ENCODE measurements around the gene PPIE.
"Not testable (repeated sequence)": the region's sequence is repeated elsewhere in the genome, so short reads cannot be mapped to it uniquely, and the experiment has no call there.

PPIE gene

DNA sequence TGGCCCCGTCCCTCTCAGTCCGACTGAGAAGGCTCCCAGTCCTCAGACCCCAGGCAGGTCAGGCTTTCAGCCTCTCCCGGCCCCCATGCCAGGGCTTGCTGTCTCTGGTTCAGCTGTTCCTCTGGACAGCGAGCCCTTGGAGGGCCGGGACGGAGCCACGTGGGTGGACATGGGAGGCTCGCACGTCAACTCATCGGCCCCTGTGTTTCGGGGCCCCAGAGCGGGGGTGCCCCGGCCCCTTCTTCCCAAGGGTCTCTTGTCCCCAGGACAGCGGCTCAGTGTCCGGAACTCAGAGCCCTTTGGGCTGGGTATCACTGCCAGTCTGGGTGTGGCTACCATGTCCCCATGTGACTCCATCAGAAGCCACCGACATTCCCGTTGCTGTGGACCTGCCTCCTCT, 39.2 kb downstream of the PPIE start:
- DNase-seq (ENCODE audit: low read depth) = not testable (repeated sequence)

DNA sequence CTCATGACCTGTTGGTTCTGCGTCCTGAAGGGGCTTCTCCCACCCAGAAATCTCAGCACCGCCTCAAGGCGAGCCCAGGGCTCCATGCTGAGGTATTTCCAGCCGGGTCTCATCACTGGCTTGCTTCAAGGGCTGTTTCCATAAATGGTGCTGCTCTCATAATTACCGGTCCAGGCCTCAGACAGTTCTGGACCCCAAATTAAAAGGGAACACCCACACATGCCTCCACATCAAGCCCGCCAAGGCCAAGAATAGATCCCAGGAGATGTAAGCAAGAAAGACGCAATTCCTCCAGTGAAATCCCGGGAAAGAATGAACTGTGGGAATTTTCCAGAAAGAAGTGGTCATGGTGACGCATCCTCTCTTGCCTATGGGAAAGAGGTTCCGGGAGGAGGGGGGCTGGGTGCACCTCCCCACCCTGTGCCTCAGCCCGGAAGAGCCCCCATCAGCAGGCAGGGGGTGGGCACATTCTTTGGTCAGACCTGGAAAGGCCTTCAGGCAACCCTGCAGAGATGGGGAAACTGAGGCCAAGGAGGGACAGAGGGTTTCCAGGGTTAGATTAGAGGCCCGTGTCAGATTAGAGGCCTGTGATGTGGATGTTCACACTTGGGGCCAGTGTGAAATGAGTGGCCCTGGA, 39.9 kb downstream of the PPIE start:
- not testable (repeated sequence) for DNase-seq (ENCODE audit: low read depth)

DNA sequence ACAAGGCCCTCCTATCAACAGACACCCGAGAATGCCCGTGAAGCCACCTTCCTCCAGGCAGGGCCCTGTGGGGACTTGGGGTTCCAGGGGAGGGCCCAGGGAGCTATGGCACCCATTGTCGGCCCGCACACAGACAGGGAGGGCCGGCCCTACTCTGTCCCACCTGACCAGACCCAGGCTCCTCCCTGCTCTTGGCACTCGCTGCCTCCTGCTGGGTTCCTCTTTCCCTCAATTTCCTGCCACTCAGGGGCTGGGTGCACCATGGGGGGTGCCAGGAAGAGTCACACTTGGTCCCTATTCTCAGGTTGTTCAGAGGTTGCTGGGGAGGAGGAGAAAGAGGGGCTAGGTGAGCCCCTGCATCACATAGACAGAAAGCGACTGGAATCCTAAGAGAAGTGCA, 40.5 kb downstream of the PPIE start:
- no peak for DNase-seq (ENCODE audit: low read depth)

DNA sequence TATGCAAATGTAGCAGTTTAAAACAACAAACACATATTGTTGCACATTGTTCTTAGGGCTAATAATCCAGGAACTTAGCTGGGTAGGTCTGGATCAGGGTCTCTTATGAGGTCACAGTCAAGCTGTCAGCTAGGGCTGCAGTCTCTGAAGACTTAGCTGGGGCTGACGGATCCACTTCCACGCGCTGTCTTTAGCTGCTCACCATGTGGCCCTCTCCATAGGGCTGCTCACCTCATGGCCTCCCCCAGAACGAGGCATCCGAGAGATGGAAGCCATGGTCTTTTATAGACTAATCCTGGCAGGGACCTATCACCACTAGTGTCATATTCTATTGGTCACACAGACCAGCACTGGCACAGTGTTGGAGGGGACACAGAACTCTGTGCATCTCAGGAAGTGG, 41.1 kb downstream of the PPIE start:
- no peak for DNase-seq (ENCODE audit: low read depth)

DNA sequence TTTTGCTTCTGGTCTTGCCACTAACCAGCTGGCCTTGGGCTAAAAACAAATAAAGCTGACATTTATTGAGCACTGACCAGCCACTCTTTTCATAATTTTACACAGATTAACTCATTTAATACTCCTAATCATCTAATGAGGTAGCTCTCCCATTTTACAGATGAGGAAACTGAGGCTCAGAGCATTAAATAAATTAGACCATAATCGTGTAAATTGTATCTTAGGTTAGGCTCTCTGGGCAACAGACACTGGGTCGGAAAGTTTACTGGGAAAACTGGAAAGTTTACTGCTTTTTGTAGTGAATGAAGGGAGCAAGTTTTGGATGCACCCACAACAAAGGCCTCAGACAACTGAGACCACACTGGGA, 42.6 kb downstream of the PPIE start:
- DNase-seq (ENCODE audit: low read depth) = no peak

DNA sequence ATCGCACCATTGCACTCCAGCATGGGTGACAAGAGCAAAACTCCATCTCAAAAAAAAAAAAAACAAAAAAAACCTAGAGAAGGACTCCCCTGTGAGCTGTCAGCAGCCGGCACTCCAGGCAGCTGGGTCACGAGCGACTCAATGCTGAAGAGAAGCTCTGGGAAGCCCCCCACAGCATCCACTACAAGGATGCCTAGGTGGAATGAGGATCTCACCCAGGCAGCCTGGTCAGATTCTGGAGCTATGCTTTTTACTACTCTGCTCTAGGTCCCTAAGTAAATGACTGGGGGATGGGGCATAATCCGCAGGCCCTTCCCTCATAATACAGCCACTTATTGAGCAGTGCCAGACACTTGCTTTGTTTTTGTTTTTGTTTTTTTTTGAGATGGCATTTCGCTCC, 43.4 kb downstream of the PPIE start:
- no peak for DNase-seq (ENCODE audit: low read depth)

DNA sequence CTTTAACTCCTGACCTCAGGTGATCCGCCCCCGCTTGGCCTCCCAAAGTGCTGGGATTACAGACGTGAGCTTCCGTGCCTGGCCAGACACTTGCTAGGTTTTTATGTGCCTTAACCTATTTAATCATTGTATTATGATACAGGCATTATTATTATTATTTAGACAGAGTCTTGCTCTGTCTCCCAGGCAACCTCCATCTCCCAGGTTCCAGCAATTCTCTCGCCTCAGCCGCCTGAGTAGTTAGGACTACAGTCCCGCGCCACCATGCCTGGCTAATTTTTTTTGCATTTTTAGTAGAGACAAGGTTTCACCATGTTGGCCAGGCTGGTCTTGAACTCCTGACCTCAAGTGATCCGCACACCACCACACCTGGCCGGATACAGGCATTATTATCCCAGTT, 44.0 kb downstream of the PPIE start:
- not testable (repeated sequence) for DNase-seq (ENCODE audit: low read depth)

DNA sequence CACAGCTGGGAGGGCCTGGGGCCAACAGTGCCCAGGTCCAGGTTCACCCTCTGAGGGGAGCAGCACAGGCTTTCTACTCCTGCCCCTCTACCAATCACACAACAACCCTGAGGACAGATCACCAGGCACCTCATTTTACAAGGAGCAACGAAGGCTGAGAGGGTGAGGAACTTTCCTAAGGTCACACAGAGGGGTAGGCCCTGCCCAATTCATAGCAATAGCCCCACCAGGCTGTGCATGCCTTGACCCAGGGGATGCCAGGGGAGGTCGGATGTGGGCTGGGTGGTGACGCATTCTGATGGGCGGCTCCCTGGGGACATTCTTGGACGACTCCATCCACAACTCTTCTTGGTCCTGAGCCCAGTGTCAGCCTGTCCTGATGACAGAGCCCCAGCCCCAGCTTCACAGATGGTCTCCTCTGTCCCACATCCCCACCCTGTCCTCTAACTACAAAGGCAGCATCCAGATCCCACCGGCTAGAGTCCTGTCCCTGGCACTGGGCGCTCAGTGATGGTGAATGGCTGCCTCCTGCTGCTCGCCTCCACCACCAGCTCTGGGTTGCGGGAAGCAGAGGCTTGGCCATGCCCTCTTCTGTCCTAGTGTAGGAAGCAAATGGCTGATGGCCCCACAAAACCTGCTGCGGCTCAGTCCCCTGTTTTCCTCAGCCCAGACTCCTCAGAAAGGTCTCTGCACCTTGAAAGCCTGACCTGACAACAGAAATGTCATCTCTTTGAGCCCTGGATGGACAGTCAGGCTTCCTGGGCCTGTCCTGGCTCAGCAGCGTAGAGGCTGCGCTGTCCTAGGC, 47.8 kb downstream of the PPIE start:
- DNase-seq (ENCODE audit: low read depth) = not testable (repeated sequence)

DNA sequence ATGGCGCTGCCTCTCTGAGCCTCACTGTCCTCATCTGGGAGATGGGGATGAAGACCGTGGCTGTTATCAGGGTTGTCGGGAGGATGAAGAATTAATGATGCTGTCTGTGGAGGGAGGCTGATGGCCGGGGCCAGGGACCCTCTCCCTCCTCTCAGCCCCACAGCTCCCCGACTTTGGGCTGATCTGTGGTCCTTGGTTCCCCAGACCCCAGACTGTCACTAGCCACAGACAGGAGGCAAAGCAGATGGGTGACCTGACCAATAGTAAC, 48.4 kb downstream of the PPIE start:
- DNase-seq (ENCODE audit: low read depth) = not testable (repeated sequence)

DNA sequence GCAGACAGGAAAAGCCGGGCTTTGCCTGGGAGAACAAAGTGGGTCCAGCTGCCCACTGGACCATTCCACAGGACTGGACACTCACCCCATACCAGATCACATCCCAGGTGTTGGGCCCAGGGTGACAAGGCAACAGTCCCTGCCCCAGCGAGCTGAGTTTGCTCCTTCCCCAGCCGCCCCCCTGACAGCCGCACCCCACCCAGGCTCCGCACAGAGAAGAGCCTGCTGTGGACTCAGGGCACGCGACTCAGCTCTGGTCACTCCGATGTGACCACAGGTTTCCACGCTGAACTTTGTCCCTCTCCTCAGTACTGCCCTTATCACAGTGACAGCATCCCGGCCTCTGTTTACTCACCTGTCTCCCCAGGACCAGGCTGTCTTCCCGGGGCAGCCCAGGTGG, 48.8 kb downstream of the PPIE start:
- DNase-seq (ENCODE audit: low read depth) = no peak

DNA sequence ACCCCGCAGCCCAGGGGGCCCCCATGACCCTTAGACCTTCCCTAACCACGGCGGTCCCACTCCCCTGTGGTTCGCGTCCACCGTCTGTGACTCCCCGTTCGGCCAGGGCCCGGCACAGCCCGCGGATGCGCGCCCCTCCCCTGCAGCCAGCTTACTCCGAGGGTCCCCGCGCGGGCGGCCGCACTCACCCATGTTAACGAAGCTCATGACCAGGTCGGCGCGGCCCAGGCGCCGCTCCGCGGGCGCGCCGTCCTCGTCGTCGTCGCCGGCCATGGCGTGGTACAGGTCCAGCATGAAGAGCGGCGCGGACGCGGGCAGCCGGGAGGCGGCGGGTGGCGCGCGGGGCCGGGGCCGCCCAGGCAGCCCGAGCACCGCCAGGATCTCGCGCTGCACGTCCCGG, 49.3 kb downstream of the PPIE start:
- DNase-seq (ENCODE audit: low read depth) = not testable (repeated sequence)

DNA sequence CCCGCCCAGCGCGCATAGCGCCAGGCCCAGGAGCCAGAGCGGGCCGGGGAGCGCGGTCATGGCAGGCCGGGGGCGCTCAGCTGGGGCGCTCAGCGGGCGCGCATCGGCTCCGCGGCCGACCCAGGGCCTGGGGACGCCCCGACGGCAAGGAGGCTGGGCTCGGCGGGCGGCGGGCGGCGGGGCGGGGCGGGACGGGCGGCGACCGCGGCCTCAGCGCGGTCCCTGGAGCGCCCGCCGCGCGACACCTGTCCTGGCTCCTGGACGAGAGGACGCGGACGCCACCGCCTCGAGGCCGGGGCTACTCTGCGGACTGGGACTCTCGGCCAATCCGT, 49.7 kb downstream of the PPIE start:
- no peak for DNase-seq (ENCODE audit: low read depth)

DNA sequence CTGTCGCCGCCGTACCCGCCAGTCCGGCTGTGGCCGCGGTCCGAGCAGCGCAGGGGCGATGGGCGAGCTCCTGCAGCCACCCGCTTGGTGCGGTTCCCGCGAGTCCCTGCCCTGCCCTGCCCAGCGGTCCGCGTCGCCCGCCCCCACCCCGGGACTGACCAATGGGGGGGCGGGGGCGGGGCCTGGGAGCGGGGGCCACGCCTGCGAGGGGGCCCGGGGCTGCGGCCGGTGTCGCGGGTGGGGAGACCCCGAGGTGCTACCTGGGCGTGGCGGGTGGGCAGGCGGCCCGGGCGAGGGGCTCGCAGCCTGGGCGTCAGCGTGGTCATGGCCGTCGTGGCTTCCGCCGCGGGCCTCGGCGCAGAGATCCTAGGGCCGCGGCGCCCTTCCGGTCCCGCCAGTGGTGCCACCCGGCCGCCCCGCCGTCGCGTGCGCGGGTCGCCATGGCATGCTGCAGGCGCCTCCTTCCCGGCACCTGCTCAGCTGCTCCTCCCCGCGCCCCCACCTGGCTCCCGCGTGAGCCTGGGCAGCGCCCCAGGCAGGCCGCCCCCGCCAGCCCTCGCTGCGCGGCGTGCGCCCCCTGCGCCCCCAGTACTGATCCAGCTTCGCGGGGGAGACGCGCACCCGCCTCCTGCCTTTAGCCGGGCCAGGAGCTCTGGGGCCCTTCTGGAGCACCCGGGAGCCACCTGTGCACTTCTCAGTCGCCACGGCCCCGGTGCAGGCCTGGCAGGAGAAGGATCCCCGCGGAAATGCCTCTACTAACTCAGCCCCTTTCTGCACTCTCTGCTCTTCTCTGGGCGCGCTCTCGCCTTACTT, 50.3 kb downstream of the PPIE start, which contains the start of gene BMP8B:
Gene BMP8B, minus strand, starts transcription at position 108 of the 813 bp plus-strand sequence. CDS start 380 bp downstream, outside the sequence.
- peak; percentile 17 for DNase-seq (ENCODE audit: low read depth)

DNA sequence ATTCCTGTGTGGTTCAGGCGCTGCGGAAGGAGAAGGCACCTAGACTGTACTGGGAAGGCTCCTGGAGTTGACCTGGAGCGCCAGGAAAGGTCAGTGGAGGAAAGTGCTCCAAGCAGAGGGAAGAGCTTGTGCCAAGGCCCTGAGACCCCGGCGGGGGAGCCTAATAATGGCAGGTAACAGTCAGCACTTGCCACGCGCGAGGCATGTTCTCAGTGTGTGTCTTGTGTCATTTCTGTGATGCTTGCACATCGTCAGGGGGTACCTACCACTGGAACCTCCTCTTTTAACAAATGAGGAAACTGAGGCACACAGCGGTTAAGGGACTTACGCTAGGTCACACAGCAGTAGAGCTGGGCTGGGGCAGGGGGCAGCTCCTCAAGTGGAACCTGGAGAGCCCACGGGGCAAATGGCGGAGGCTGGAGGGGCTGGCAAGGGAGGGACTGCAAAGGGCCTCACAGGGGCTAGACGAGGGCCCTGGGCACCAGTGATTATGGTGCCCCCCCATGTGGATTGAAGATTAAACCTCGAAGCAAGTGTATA, 51.0 kb downstream of the PPIE start:
- DNase-seq (ENCODE audit: low read depth) = no peak

DNA sequence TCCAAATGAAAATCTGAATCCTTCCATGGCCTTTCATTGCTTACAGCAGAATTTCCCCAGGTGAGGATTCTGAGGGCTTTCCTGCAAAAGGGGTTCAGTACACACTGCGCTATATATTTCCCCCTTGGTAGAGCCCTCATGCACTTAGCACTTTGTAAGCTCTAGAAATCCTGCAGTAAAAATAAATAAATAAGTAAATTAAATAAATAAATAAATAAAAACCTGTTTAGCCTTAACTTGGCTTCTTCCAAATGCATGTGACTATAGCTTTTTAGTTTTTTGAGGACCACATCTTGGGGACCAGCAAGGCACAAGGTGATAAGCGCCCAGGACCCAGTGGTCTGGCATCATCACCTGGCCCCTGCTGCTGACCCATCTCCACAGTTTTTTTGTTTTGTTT, 53.2 kb downstream of the PPIE start:
- DNase-seq (ENCODE audit: low read depth) = no peak

DNA sequence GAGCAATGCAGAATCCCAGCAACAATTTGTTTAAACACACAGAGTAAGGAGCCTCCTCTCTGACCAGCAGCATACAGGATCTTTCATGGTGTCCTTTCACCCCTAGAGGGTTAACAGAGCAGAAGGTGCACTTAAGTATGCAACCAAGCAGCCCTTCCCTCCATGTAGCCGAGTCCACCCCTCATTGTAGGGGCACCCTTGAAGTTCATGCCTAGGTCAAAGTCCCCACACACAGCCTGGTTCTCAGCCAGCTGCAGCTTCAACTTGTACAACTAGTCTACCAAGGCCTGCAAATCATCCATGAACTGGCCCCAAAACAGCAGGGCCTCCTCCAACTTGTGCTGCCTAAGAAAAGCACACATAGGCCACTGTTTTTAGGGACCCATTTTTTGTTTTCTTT, 57.0 kb downstream of the PPIE start:
- no peak for DNase-seq (ENCODE audit: low read depth)

DNA sequence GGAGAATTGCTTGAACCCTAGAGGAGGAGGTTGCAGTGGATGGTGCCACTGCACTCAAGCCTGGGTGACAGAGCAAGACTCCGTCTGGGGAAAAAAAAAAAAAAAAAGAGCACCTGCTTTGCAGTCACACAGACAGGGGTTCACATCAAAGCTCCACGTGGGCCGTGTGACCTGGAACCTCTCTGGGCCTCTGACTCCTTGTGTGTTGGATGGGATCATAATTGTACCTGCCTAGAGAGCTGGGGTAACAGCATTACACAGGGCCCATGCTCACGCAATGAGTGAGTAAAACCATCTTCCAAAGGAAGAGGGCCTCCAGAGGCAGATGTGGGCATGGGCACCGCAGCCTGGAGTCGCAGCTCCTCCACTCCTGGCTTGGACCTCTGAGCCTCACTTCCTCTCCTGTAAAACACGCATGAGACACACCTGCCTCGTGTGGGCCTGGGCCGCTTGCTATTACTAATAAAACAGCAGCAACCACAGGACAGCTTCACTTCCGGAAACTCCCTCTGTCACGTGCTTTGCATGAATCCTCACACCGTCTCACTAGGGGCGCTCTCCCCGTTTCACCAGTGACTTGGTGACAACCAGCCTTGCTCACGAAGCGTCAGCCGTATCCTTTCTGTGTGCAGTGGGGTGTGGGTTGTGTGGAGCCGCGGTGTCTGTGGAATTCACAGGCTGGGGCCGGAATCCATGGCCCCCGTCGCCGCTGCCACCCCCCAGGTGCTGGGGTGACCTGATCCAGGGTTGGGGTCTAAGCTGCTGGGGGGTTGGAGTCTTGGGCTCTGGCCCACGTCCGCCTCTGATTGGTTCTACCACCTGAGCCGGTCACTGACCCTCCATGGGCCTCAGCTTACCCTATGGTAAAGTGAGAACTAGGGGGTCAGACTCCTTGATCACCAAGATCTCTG, 60.4 kb downstream of the PPIE start:
- DNase-seq (ENCODE audit: low read depth) = peak; percentile 76

DNA sequence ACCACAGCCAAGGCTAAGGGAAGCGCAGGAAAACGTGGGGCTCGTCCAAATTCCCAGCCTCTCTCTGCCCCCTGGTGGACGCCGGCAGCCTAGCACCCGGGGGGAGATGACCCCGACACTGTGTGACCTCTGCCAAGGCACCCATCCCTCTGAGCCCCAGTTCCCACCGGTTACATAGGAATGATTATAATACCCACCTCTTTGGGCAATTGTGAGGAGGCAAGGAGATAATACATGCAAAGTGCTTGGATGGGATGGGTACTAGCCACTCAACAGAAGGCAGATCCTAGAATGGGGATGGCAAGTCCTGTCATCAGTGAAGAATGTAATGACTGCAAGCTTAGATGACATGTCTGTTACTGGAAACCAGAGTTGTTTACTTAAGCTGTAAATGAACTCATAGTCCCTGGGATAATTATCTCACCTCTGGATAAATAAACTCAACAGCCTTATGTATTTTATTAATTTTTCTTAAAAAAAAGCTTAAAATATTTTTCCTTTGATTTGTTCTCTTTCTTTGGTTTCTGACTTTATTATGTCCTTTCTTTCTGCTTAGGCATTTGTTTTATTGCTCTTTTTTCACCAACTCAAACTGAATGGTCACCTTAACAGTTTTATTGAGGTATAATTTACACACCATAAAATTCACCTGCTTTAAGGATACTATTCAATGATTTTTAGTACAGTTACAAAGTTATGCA, 61.2 kb downstream of the PPIE start:
- DNase-seq (ENCODE audit: low read depth) = peak; percentile 65

DNA sequence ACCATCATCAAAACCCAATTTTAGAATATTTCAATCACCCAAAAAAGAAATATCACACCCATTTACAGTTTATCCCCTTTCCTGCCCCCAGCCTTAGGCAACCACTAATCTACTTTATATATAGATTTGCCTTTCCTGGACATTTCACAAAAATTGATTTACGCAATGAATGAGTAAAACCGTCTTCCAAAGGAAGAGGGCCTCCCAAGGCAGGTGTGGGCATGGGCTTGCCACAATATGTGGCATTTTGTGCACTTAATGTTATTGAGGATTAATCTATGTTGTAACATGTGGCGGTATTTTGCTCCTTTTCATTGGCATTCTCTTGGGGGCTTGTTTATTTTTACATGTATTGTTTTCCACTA, 61.8 kb downstream of the PPIE start:
- no peak for DNase-seq (ENCODE audit: low read depth)

DNA sequence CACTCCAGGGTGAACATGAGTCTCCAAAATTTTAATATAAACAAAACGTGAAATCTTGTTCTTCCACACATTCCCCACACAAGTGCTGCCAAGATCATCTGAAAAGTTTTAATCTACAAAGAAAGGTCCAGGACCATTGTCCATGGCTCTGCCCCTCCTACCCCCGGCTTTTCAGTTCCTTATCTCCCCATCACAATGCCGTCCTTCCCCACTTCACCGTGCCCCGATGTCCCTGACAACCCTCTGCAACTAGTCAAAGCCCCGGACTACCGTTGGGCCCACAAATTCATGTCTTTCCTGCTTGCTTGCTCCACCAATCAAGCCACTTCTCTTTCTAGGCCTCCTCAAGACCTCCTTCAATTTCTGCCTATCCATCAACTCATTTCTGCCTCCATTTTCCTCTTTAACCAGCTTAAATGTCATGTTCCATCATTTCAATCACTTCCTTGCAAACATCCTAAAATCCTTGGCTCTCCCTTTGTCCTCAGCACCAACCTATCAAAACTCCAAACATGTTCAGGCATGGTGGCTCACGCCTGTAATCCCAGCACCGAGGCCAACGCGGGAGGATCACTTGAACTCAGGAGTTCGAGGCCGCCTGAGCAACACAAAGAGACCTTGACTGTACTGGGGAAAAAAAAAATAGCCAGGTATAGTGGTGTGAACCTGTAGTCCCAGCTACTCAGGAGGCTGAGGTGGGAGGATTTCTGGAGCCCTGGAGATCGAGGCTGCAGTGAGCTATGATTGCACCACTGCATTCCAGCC, 64.0 kb downstream of the PPIE start:
- DNase-seq (ENCODE audit: low read depth) = no peak

DNA sequence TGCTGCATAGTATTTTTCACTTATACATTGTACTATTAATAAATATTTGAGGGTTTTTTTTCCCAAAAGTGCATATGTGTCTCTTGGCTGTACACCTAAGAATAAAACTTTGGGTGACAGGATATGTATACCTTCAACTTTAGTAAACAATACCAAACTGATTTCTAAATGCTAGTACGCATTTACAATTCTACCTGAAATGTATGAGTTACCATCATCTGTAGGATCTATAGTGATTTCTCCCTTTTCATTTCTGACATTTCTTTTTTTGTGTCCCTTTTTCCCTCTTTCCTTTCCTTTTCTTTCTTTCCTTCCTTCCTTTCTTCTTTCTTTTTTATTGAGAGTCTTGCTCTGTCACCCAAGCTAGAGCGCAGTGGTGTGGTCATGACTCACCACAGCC, 66.7 kb downstream of the PPIE start:
- no peak for DNase-seq (ENCODE audit: low read depth)

Data from activated T-cell treated with anti-CD3 and anti-CD28 coated beads for 1 hour (primary cell).